Hepatocyte (in vitro differentiated cells): ENCODE measurements around the gene TRIM72. TPM values are rescaled to one million over a fixed set of nuclear protein-coding genes. Genes with fewer than 3 reads are reported as not detected.

Experiments
- DNase-seq: peaks from one replicate; pipeline ENCODE4 v3.0.0-alpha.2; 2016; ENCODE audit warnings: low spot score
- H2AFZ ChIP-seq: fragments of 200-600 bp; sonication (generic); 2 replicates; pipeline ENCODE4 v1.6.0; 2016; ENCODE audit warnings: antibody characterized with exemption, mild to moderate bottlenecking
- H3K27ac ChIP-seq: fragments of 200-600 bp; sonication (generic); 2 replicates; pipeline ENCODE4 v1.5.1; 2016; ENCODE audit warnings: mild to moderate bottlenecking
- H3K27me3 ChIP-seq: fragments of 200-600 bp; sonication (generic); 2 replicates; pipeline ENCODE4 v1.6.1; 2016
- H3K36me3 ChIP-seq: fragments of 200-600 bp; sonication (generic); replicated peaks from 2 replicates; pipeline ENCODE4 v1.5.1; 2016; ENCODE audit warnings: low read depth; ENCODE audit not compliant: insufficient read depth
- H3K4me1 ChIP-seq: fragments of 200-600 bp; sonication (generic); 2 replicates; pipeline ENCODE4 v1.5.1; 2016; ENCODE audit warnings: mild to moderate bottlenecking, moderate library complexity; ENCODE audit not compliant: insufficient read depth
- H3K4me2 ChIP-seq: fragments of 200-600 bp; sonication (generic); 2 replicates; pipeline ENCODE4 v1.6.0; 2016
- H3K4me3 ChIP-seq: fragments of 200-600 bp; sonication (generic); 2 replicates; pipeline ENCODE4 v1.5.1; 2016; ENCODE audit warnings: mild to moderate bottlenecking
- H3K79me2 ChIP-seq: fragments of 200-600 bp; sonication (generic); 2 replicates; pipeline ENCODE4 v1.6.0; 2017; ENCODE audit warnings: mild to moderate bottlenecking
- H3K9me2 ChIP-seq: fragments of 200-600 bp; sonication (generic); replicated peaks from 2 replicates; pipeline ENCODE4 v1.6.0; 2017; ENCODE audit warnings: mild to moderate bottlenecking; ENCODE audit not compliant: insufficient read depth
- H3K9me3 ChIP-seq: fragments of 200-600 bp; sonication (generic); 2 replicates; pipeline ENCODE4 v1.5.1; 2016; ENCODE audit warnings: low read depth, mild to moderate bottlenecking
- H4K20me1 ChIP-seq: fragments of 200-600 bp; sonication (generic); 2 replicates; pipeline ENCODE4 v1.6.0; 2016; ENCODE audit warnings: mild to moderate bottlenecking; ENCODE audit not compliant: insufficient read depth, poor library complexity, severe bottlenecking
- EZH2 ChIP-seq: fragments of 200-600 bp; sonication (generic); IDR thresholded peaks from 2 replicates; pipeline ENCODE4 v1.6.1; 2016; ENCODE audit warnings: antibody characterized with exemption, mild to moderate bottlenecking, borderline replicate concordance
- EZH2phosphoT487 ChIP-seq: fragments of 200-600 bp; sonication (generic); IDR thresholded peaks from one replicate; pipeline ENCODE4 v1.6.1; 2018; ENCODE audit warnings: antibody characterized with exemption, mild to moderate bottlenecking, low read depth, moderate library complexity; ENCODE audit not compliant: unreplicated experiment, severe bottlenecking
- WGBS: methylation state at CpG from one replicate; pipeline ENCODE4 v1.1.6; 2016; ENCODE audit warnings: low lambda C conversion rate; ENCODE audit errors: missing lambda C conversion rate; 5-methylcytosine and 5-hydroxymethylcytosine counted together
- polyA plus RNA-seq: library from polyadenylated mRNA; unstranded; fragments of >200 nt; fragmentation: Nextera tagmentation; extraction: Ambion mirVana; gene quantifications from 2 replicates; pipeline ENCODE4 v1.2.1, GENCODE V29; 2016
- total RNA-seq: library from RNA; depleted of rRNA; stranded (reverse); fragments of >200 nt; gene quantifications from 2 replicates; pipeline ENCODE4 v1.2.3, GENCODE V29; 2014
- TF ChIP-seq, protein P1 (sequence below): fragments of 200-600 bp; sonication (generic); IDR thresholded peaks from 2 replicates; pipeline ENCODE4 v1.5.1; 2016; ENCODE audit warnings: antibody characterized with exemption, mild to moderate bottlenecking; ENCODE audit not compliant: poor library complexity

TRIM72 gene
- total and polyA plus RNA-seq, 2 experiments from 2014 or later = not detected

DNA sequence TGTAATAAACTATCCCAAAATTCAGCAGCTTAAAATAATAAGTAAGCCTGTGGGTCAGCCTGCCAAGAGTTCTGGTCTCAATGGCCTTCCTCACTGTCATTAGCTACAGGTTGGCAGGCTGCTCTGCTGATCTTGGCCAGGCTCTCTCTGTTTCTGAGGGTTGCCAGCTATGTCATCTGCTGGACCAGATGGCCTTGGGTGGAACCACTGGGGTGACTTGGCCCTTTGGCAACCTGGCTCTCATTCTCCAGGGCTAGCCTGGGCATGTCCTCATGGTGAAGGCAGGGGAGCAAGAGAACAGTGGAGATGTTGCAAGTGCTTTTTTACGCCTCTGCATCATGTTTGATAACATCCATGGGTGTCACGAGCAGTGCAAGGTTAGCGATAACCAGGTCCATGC is 59.8 kb downstream of the TRIM72 start:
- Histone ChIP-seq H3K4me1 (no peaks in the 10 kb centered on the region), H2AFZ (no peak overlapping the region), H4K20me1 (no peaks in the 10 kb centered on the region), H3K79me2 (no peaks in the 10 kb centered on the region), H3K4me3 (no peak overlapping the region), H3K9me2 (no peaks in the 10 kb centered on the region), H3K9me3 (no peaks in the 10 kb centered on the region), H3K27ac (no peak overlapping the region), H3K4me2 (no peak overlapping the region), H3K36me3 (no peaks in the 10 kb centered on the region), H3K27me3 (no peaks in the 10 kb centered on the region)
- 83% methylated on average over 3 of the region's 3 CpGs for WGBS
- TF ChIP-seq, protein P1, sequence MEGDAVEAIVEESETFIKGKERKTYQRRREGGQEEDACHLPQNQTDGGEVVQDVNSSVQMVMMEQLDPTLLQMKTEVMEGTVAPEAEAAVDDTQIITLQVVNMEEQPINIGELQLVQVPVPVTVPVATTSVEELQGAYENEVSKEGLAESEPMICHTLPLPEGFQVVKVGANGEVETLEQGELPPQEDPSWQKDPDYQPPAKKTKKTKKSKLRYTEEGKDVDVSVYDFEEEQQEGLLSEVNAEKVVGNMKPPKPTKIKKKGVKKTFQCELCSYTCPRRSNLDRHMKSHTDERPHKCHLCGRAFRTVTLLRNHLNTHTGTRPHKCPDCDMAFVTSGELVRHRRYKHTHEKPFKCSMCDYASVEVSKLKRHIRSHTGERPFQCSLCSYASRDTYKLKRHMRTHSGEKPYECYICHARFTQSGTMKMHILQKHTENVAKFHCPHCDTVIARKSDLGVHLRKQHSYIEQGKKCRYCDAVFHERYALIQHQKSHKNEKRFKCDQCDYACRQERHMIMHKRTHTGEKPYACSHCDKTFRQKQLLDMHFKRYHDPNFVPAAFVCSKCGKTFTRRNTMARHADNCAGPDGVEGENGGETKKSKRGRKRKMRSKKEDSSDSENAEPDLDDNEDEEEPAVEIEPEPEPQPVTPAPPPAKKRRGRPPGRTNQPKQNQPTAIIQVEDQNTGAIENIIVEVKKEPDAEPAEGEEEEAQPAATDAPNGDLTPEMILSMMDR = no peak
- TF ChIP-seq EZH2phosphoT487 (no peak), EZH2 (no peak)
- DNase-seq = no peak

- no peaks in the 10 kb centered on the region for H3K9me2 ChIP-seq
- 82% methylated on average over 15 of the region's 15 CpGs for WGBS
- DNase-seq = no peak
Measured at GRCh38 chr16:31274831-31275816, 61.2 kb downstream of the TRIM72 start.

DNA sequence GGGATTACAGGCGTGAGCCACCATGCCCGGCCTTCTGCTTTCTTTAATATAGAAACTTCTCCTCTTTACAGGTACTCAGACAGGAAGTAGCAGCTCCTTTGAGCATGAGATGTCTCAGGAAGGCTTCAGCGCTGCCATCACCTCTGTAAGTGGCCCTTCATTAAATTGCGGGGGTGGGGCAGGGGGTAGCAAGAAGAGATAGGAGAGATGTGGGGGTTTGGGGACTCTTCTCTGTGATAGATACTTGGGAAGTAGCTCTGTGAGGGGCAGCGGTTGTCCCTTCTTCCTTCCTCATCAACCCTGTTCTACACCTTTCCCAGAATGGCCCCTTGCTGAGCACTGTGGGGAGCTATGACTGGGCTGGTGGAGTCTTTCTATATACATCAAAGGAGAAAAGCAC is 62.7 kb downstream of the TRIM72 start:
- Histone ChIP-seq H3K27ac (no peak overlapping the region), H2AFZ (no peak overlapping the region), H3K27me3 (no peaks in the 10 kb centered on the region), H3K4me2 (no peak overlapping the region), H3K79me2 (no peaks in the 10 kb centered on the region), H3K4me3 (no peak overlapping the region), H3K9me2 (no peaks in the 10 kb centered on the region), H3K36me3 (no peaks in the 10 kb centered on the region), H3K9me3 (no peaks in the 10 kb centered on the region), H4K20me1 (no peaks in the 10 kb centered on the region), H3K4me1 (no peaks in the 10 kb centered on the region)
- WGBS = 78% methylated on average over 5 of the region's 5 CpGs
- no peak for DNase-seq
- TF ChIP-seq EZH2phosphoT487 = no peak
- TF ChIP-seq, protein P1 = no peak
- no peak for TF ChIP-seq EZH2

More at GRCh38 chr16:31274831-31275816, 61.2 kb downstream of the TRIM72 start:
- TF ChIP-seq EZH2 (no peak), EZH2phosphoT487 (no peak)
- TF ChIP-seq, protein P1 = no peak
- Histone ChIP-seq H4K20me1 (no peaks in the 10 kb centered on the region), H3K4me1 (no peaks in the 10 kb centered on the region), H3K36me3 (no peaks in the 10 kb centered on the region), H3K27me3 (no peaks in the 10 kb centered on the region), H3K27ac (no peak overlapping the region), H3K4me3 (no peak overlapping the region), H3K4me2 (no peak overlapping the region), H2AFZ (no peak overlapping the region), H3K9me3 (no peaks in the 10 kb centered on the region), H3K79me2 (no peaks in the 10 kb centered on the region)
